ENCODE results near the gene TIMM13. TPM values are rescaled to one million over a fixed set of nuclear protein-coding genes. Genes with fewer than 3 reads are reported as not detected.

The TIMM13 gene
- total RNA-seq, 4 donors from 2014 or later = 15.8 to 33.7 (median 24.7) TPM

DNA sequence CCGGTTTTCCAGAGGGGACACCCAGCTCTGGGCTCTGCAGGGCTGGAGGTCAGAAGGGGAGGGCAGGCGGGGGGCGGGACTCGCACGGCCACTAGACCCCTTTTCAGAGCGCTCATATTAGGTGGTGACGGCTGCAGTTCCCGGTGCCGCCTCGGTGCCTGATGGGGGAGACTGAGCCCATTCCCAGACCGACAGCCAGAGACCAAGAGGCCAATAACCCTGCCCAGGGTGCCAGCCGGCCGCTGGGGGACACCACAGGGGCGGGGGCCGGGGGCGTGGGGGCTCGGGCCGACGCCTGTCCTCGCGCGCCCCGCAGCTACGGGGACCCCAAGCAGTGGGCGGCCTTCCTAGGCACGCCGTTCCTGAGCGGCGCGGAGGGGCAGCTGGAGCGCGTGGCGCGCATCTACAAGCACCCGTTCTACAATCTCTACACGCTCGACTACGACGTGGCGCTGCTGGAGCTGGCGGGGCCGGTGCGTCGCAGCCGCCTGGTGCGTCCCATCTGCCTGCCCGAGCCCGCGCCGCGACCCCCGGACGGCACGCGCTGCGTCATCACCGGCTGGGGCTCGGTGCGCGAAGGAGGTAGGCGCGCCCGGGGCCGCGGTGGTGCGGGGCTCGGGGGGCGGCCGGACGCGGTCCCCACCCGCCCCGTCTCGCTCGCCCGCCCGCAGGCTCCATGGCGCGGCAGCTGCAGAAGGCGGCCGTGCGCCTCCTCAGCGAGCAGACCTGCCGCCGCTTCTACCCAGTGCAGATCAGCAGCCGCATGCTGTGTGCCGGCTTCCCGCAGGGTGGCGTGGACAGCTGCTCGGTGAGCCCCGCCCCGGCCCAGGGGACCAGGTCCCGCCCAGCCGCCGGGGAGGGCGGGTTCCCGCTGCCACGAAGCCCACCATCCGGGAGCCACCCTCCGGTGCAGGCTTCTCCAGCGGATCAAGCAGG, 2.4 kb downstream of the TIMM13 start:
- TF ChIP-seq CTCF (IDR thresholded peaks at IDR 0.05; ENCODE audit: low read depth) = no peak

GRCh38 chr19:2423915-2424685, 3.3 kb downstream of the TIMM13 start:
- no peak for TF ChIP-seq CTCF (IDR thresholded peaks at IDR 0.05; ENCODE audit: low read depth)

DNA sequence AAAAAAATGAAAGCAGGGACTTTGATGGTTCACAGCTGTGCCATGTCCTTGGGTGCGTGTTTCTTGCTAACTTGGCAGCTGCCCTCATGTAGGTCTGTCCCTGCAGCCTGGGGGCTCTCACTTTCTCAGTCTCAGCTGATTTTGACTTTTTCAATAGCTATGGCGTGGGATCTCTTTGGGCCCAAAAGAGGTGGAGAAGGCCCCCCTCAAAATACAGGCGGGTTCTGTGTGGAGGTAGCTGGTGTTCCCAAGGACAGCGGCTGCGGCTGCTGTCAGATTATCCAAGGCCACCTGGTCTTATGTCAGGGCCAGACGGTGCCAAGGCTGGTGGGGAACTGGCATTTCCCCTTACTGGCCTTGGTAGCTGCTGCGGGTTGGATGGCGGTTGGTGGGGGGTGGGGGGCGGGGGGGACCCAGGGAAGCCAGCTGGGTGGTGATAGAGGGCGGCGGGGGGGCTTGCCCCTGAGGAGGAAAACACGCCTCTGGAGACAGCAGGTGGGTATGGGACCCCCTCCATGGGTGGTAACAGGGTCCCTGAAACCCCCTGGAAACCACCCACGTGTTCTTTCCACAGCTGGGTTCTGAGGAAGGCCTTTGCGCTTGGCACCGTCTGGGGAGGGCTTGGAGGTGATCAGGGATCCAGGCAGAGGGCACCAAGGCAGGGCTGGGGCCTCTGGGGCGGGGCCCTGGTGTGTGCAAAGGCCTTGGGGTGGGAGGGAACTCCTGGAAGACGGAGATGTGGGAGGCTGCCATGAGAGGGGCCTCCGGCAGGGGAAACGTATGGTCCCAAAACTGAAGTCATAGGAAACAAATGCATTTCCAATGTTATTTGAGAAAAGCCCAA, 4.1 kb downstream of the TIMM13 start:
- no peak for TF ChIP-seq CTCF (IDR thresholded peaks at IDR 0.05; ENCODE audit: low read depth)

DNA sequence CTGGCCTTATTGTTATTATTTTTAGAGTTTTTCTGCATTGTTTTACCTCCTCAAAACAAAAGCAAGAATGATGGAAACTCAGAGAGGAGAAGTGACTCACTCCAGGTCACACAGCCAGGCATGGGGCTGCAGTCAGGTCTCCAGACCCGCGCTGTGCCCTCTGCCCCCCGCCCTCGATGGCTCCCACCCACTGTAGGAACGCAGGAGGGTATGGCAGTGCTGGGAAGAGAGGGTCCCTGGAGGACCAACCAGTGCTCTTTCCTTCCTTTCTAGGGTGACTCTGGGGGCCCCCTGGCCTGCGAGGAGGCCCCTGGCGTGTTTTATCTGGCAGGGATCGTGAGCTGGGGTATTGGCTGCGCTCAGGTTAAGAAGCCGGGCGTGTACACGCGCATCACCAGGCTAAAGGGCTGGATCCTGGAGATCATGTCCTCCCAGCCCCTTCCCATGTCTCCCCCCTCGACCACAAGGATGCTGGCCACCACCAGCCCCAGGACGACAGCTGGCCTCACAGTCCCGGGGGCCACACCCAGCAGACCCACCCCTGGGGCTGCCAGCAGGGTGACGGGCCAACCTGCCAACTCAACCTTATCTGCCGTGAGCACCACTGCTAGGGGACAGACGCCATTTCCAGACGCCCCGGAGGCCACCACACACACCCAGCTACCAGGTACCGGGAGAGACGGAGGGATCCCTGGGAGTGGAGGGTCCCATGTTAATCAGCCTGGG, 5.6 kb downstream of the TIMM13 start:
- no peak for TF ChIP-seq CTCF (IDR thresholded peaks at IDR 0.05; ENCODE audit: low read depth)

- TF ChIP-seq CTCF (IDR thresholded peaks at IDR 0.05; ENCODE audit: low read depth) = no peak
Observed at GRCh38 chr19:2420490-2420889, 6.9 kb downstream of the TIMM13 start.

GRCh38 chr19:2419754-2420153, 7.6 kb downstream of the TIMM13 start:
- no peak for TF ChIP-seq CTCF (IDR thresholded peaks at IDR 0.05; ENCODE audit: low read depth)
